ENCODE results near the gene TOM1L2.
A peak's percentile ranks its signal among the peaks of the same experiment; 100 is the strongest.

TOM1L2 gene

DNA sequence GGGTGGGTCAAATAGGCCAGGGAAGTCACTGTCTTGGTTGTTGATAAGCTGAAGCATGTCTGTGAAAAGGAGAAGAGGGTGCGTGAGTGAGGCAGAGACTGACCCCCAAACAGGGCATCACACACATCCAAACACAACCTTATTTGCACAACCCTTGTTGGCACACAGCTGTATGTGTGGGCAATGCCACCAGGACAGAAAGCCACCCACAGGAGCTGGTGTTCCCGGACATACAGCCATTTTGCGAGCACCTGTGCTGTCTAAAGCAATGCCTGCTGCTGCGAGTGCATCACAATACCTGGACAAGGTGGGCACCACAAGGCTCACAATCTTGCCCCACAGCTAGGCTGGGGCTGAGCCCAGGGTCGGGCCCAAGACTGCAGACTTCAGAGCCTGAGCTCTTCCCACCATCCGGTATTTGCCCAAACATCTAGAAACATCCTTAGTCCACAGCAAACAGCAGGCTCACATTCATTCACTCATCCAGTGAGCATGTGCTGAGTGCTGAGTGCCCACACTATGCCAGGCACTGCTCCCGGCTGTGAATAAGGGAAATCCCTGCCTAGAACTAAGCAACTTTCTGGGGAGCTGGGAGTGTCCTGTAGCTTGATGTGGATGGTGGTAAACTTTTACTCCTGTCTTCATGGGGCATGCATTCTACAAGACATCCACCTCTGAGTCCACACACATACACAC, 151.6 kb downstream of the TOM1L2 start:
- H3K4me3 ChIP-seq (ENCODE audit: low read depth, low read length), result no peak overlapping the region
- no peak for DNase-seq (ENCODE audit: low read depth)
- TF ChIP-seq, protein P1, sequence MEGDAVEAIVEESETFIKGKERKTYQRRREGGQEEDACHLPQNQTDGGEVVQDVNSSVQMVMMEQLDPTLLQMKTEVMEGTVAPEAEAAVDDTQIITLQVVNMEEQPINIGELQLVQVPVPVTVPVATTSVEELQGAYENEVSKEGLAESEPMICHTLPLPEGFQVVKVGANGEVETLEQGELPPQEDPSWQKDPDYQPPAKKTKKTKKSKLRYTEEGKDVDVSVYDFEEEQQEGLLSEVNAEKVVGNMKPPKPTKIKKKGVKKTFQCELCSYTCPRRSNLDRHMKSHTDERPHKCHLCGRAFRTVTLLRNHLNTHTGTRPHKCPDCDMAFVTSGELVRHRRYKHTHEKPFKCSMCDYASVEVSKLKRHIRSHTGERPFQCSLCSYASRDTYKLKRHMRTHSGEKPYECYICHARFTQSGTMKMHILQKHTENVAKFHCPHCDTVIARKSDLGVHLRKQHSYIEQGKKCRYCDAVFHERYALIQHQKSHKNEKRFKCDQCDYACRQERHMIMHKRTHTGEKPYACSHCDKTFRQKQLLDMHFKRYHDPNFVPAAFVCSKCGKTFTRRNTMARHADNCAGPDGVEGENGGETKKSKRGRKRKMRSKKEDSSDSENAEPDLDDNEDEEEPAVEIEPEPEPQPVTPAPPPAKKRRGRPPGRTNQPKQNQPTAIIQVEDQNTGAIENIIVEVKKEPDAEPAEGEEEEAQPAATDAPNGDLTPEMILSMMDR (conservative IDR thresholded peaks at IDR 0.05; ENCODE audit: low read depth, low read length), result no peak

DNA sequence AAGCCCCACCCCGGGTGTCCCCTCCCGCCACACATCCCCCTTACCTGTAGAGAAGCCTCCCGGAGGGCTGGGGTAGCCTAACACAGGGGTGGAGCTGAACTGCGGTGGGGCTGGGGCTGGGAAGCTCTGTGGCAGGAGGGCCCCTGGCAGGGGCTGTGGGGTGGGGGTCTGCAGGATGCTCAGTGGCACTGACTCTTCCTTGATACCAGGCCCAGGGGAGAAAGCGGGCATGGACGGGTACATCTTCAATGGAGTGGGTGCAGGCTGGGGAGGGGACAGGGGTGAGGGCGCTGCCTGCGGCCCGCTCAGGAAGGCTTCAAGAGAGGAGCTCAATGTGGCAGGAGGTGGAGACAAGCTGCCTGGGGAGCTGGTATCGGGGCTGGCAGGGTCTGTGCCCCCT, 152.2 kb downstream of the TOM1L2 start:
- no peak for DNase-seq (ENCODE audit: low read depth)
- no peak overlapping the region for H3K4me3 ChIP-seq (ENCODE audit: low read depth, low read length)
- TF ChIP-seq, protein P1 (conservative IDR thresholded peaks at IDR 0.05; ENCODE audit: low read depth, low read length), result no peak

DNA sequence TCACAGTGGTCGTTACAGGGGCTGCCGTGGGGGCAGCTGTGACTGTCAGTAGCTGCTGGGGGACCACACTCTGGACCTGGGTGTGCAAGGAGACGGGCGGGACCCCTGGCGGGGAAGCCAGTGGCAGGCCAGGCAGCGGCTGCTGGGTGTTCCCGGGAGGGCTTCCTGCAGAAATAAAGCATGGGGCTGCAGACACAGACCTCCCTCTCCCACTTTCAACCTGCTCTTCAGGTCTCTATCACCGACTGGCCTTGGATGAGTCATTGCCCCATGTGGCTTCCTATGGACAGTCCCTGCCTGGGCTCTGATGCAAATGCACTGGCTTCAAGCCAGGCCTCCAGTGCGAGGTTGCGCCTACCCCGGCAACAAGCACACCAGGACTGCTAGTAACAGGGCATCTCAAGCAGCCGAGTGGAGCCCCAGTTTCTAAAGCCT, 152.6 kb downstream of the TOM1L2 start:
- no peak overlapping the region for H3K4me3 ChIP-seq (ENCODE audit: low read depth, low read length)
- TF ChIP-seq, protein P1 (conservative IDR thresholded peaks at IDR 0.05; ENCODE audit: low read depth, low read length), result no peak
- DNase-seq (ENCODE audit: low read depth), result peak; percentile 98

DNA sequence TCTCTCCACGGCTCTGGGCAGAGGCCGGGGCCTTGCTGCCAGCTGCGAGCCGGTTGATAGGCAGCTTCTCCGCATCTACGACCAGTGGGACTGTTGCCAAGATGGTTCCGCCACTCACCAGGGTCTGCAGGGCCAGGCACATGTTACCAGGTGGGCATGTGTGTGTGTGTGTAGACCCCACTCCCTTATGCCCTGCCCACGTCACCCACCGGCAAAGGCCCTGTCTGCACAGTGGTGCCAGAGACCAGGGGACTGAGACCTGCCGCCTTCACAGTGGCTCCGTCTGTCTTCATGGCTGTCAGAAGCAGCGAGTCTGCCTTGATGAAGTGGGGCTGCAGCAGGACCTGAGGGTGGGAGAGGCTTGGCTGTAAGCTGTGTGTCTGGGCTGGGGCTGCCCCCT, 153.1 kb downstream of the TOM1L2 start:
- TF ChIP-seq, protein P1 (conservative IDR thresholded peaks at IDR 0.05; ENCODE audit: low read depth, low read length), result no peak
- no peak overlapping the region for H3K4me3 ChIP-seq (ENCODE audit: low read depth, low read length)
- DNase-seq (ENCODE audit: low read depth), result no peak

DNA sequence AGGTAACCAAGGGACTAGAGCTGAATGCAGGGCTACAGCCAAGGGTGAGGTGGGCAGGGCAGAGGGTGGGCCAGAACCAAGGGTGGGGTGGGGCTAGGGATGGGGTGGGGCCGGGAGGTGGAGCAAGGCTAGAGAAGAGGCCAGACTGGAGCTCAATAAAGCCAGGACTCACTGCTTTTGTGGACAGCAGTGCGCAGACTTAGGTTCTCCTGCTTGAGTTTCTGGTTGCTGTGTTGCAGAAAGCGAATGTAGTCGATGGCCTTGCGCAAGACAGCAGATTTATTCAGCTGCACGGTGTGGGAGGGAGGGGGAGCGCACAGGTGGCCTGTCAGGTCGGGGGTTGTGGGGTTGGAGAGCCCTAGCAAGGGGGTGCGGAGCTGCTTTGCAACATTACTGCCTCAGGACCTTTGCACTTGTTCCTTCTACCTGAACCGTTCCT, 154.1 kb downstream of the TOM1L2 start:
- H3K4me3 ChIP-seq (ENCODE audit: low read depth, low read length), result no peak overlapping the region
- TF ChIP-seq, protein P1 (conservative IDR thresholded peaks at IDR 0.05; ENCODE audit: low read depth, low read length), result no peak
- DNase-seq (ENCODE audit: low read depth), result peak; percentile 48

DNA sequence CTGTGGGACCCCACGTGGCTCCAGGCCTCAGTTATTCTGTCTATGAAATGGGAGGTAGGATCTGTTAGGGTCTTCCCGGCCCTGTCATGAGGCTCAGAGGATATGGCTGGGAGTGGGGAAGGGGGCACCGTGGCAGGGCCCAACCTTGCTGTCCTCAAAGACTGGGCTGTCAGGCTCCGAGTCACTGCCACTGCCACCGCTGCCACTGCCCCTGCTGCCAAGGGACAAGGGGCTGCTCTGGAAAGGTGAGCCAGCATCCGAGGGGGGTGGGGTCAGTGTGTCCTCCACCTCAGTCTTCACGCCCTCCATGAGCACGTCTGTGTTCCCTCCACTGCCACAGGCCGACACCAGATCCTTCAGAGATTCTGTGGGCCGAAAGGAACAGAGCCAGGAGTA, 154.7 kb downstream of the TOM1L2 start:
- TF ChIP-seq, protein P1 (conservative IDR thresholded peaks at IDR 0.05; ENCODE audit: low read depth, low read length), result no peak
- no peak for DNase-seq (ENCODE audit: low read depth)
- H3K4me3 ChIP-seq (ENCODE audit: low read depth, low read length), result no peak overlapping the region

All from choroid plexus epithelial cell (primary cell).